Tibial artery (tissue), 4 donors: ENCODE measurements around the gene DNAL4.

Experiments used
- DNase-seq, 2 donors: peaks; one replicate each; pipeline ENCODE4 v3.0.0-alpha.2; 2019
- H3K27ac ChIP-seq, 2 donors: fragments of 200-600 bp; sonication (generic) in 1 of 2; 1 replicate in 1 of 2; 2 replicates in 1 of 2; pipeline ENCODE4 v1.5.1; 2018 to 2019; ENCODE audit warnings: mild to moderate bottlenecking in 1 of 2
- H3K27me3 ChIP-seq, 2 donors: fragments of 200-600 bp; sonication (generic) in 1 of 2; one replicate each; pipeline versions ENCODE4 v1.5.1 to v1.6.0; 2016 to 2019
- H3K36me3 ChIP-seq, 3 donors: fragments of 200-600 bp; sonication (generic) in 2 of 3; one replicate each; pipeline ENCODE4 v1.5.1; 2016 to 2019; ENCODE audit warnings: mild to moderate bottlenecking in 2 of 3
- H3K4me1 ChIP-seq, 4 donors: fragments of 200-600 bp; sonication (generic) in 2 of 4; 1 replicate in 3 of 4; 2 replicates in 1 of 4; pipeline ENCODE4 v1.5.1; 2016 to 2019
- H3K4me3 ChIP-seq, 2 donors: fragments of 200-600 bp; sonication (generic) in 1 of 2; 1 replicate in 1 of 2; 2 replicates in 1 of 2; pipeline ENCODE4 v1.5.1; 2018 to 2019; ENCODE audit warnings: mild to moderate bottlenecking in 2 of 2
- H3K9me3 ChIP-seq, 3 donors: fragments of 200-600 bp; sonication (generic) in 1 of 3; one replicate each; pipeline ENCODE4 v1.5.1; 2016 to 2019
- intact Hi-C: fragments of 100-400 bp; cut with DNase I; formaldehyde crosslinking; loops from one replicate; pipeline ENCODE4 v1.15.0; 2023; ENCODE audit warnings: low total_unique reads
- TF ChIP-seq, protein P1 (sequence below), 2 experiments: fragments of 200-600 bp in 1 of 2; fragments of 450-650 bp in 1 of 2; IDR thresholded peaks; one replicate each; pipeline ENCODE4 v1.5.1; 2017 to 2019; ENCODE audit warnings: antibody characterized with exemption in 2 of 2, mild to moderate bottlenecking in 1 of 2, moderate library complexity in 1 of 2

Gene DNAL4

GRCh38 chr22:38733724-38734381 lies 60.1 kb downstream of the DNAL4 start:
- Histone ChIP-seq H3K4me3 (no peak overlapping the region), H3K36me3 (peaks cover 63 to 85% (median 75%) of the 10 kb centered on the region in 3 donors), H3K4me1 (peaks cover 0 to 55% (median 42%) of the 10 kb centered on the region in 4 donors)

DNA sequence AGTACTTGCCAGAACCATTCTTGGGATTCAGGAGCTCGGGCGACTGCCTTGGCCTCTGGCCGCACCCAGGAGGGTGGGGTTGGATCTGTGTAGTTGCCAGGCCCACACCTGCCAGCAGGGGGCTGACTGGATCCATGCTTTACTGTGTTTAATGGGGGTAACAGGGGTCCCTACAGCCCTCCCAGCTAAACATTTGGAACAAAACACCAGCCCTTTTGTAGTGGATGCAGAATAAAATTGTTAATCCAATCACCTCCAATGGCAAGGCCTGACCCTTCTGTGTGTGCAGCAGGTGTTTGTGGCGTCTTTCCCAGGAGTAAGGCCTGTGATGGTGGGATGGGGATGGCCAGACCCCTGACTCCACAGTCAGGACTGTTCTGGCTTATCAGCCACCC lies 60.6 kb downstream of the DNAL4 start:
- peaks cover 0 to 55% (median 42%) of the 10 kb centered on the region in 4 donors for H3K4me1 ChIP-seq
- intact Hi-C loops: no loop called here
- TF ChIP-seq, protein P1, sequence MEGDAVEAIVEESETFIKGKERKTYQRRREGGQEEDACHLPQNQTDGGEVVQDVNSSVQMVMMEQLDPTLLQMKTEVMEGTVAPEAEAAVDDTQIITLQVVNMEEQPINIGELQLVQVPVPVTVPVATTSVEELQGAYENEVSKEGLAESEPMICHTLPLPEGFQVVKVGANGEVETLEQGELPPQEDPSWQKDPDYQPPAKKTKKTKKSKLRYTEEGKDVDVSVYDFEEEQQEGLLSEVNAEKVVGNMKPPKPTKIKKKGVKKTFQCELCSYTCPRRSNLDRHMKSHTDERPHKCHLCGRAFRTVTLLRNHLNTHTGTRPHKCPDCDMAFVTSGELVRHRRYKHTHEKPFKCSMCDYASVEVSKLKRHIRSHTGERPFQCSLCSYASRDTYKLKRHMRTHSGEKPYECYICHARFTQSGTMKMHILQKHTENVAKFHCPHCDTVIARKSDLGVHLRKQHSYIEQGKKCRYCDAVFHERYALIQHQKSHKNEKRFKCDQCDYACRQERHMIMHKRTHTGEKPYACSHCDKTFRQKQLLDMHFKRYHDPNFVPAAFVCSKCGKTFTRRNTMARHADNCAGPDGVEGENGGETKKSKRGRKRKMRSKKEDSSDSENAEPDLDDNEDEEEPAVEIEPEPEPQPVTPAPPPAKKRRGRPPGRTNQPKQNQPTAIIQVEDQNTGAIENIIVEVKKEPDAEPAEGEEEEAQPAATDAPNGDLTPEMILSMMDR (IDR thresholded peaks at IDR 0.05): peak; percentile 55 to 63
- H3K27ac ChIP-seq: peak overlapping the region; percentile 79 to 88
- peaks cover 63 to 85% (median 75%) of the 10 kb centered on the region in 3 donors for H3K36me3 ChIP-seq
- no peak for DNase-seq
- H3K4me3 ChIP-seq: no peak overlapping the region
- no peaks in the 10 kb centered on the region for H3K27me3 ChIP-seq
- no peaks in the 10 kb centered on the region for H3K9me3 ChIP-seq

More at GRCh38 chr22:38733724-38734381, 60.1 kb downstream of the DNAL4 start:
- intact Hi-C loops: no loop called here
- no peaks in the 10 kb centered on the region for H3K27me3 ChIP-seq
- peak; percentile 57 to 87 for DNase-seq
- H3K9me3 ChIP-seq: no peaks in the 10 kb centered on the region
- peak overlapping the region; percentile 79 to 88 for H3K27ac ChIP-seq
- TF ChIP-seq, protein P1 (IDR thresholded peaks at IDR 0.05): no peak

DNA sequence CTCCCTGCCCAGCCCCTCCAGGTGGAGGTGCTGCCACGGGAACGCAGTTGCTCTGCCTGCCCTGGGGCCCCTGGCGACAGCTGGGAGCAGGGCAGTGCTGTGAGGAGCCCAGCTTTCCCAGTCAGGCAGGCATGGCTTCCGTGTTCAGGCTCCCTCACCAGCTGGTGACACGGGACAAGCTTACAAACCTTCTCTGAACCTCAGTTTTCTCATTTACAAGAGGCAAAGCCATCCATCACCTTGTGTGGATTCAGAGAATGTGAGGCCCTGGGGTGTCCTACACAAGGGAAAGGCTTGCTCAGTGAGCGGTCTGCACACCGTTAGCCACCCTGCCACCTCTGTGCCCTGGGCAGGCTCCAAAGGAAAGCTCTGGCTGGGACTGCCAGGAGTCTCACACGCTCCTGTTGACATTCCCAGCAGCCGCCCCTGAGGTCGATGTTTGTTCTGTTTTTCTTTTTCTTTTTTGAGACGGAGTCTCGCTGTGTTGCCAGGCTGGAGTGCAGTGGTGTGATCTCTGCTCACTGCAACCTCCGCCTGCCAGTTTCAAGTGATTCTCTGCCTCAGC lies 61.6 kb downstream of the DNAL4 start:
- Histone ChIP-seq H3K9me3 (no peaks in the 10 kb centered on the region), H3K27me3 (no peaks in the 10 kb centered on the region), H3K36me3 (peaks cover 63 to 85% (median 75%) of the 10 kb centered on the region in 3 donors), H3K4me1 (peaks cover 0 to 55% (median 42%) of the 10 kb centered on the region in 4 donors), H3K4me3 (no peak overlapping the region), H3K27ac (peak overlapping the region; percentile 79 to 88)
- TF ChIP-seq, protein P1 (IDR thresholded peaks at IDR 0.05): no peak
- intact Hi-C loops: no loop called here
- DNase-seq: peak in 1 of 2 donors; percentile 89

DNA sequence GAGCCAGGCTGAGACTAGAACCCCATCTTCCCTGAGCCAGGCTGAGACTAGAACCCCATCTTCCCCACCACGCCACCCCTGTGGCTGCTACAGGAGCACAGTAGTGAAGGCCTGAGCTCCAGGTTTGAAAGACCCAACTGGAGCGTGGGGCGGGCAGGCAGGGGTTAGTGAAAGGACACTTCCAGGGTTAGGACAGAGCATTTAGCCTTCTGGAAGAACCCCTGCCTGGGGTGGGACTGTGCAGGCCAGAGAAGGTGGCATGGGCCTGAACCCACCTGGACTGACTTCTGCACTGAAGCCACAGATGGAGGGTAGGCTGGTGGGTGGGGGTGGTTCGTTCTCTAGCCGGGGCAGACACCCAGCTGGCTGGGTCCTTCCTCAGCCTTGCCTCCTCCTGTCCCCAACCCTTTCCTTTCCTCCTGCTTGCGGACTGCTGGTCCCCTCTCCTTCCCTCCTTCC lies 62.2 kb downstream of the DNAL4 start:
- H3K27ac ChIP-seq: peak overlapping the region; percentile 79 to 88
- H3K4me1 ChIP-seq: peaks cover 0 to 55% (median 42%) of the 10 kb centered on the region in 4 donors
- H3K4me3 ChIP-seq: no peak overlapping the region
- intact Hi-C loops: no loop called here
- no peaks in the 10 kb centered on the region for H3K27me3 ChIP-seq
- peaks cover 63 to 85% (median 75%) of the 10 kb centered on the region in 3 donors for H3K36me3 ChIP-seq
- no peaks in the 10 kb centered on the region for H3K9me3 ChIP-seq
- peak in 1 of 2 donors; percentile 65 for DNase-seq
- TF ChIP-seq, protein P1 (IDR thresholded peaks at IDR 0.05): no peak

DNA sequence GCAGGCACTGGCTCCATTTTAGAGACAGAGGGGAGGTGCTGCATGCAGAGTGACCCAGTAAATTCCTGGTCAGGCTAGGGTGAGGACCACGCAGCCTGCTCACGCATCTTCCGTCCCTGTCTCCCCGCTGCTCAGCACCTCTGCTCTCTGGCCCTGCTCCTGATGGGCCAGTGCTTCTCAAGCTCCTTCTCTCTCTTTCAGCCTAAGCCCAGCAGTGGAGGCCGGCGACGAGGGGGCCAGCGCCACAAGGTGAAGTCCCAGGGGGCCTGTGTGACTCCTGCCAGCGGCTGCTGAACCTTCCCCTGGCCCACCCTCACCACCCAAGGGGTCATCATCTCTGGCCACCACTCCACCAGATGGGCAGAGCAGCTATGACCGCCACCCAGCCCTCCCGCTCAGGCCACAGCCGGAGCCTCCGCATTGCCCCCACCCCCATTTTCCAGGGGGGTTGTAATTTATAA lies 63.5 kb downstream of the DNAL4 start:
- TF ChIP-seq, protein P1 (IDR thresholded peaks at IDR 0.05): no peak
- H3K4me1 ChIP-seq: peaks cover 0 to 45% (median 38%) of the 10 kb centered on the region in 4 donors
- no peaks in the 10 kb centered on the region for H3K9me3 ChIP-seq
- DNase-seq: peak in 1 of 2 donors; percentile 63
- H3K27ac ChIP-seq: peak overlapping the region; percentile 41 to 88
- no peaks in the 10 kb centered on the region for H3K27me3 ChIP-seq
- H3K36me3 ChIP-seq: peaks cover 62 to 85% (median 75%) of the 10 kb centered on the region in 3 donors
- H3K4me3 ChIP-seq: no peak overlapping the region
- intact Hi-C loops: no loop called here
